Measurements from ENCODE around the gene RHOC.

- TF ChIP-seq CTCF (IDR thresholded peaks at IDR 0.05; ENCODE audit: borderline replicate concordance, extremely low read depth, low read length, poor library complexity, severe bottlenecking): no peak
- TF ChIP-seq EZH2 (IDR thresholded peaks at IDR 0.05; ENCODE audit: borderline replicate concordance, low read depth, low read length, severe bottlenecking): no peak
Observed at GRCh38 chr1:112693821-112694220, 13.1 kb downstream of the RHOC start.

All from DND-41 (cell line).